CD4-positive, CD25-positive, alpha-beta regulatory T cell (primary cell): ENCODE results near the gene RTN4IP1. TPM values are rescaled to one million over a fixed set of nuclear protein-coding genes. Genes with fewer than 3 reads are reported as not detected.
A peak's percentile ranks its signal among the peaks of the same experiment; 100 is the strongest.

Source experiments
- ATAC-seq, 2 donors: fragments of 150-1000 bp; cut with Tn5 transposase; one replicate each; pipeline ENCODE4 v1.10.0; 2021; ENCODE audit warnings: low read depth in 2 of 2, moderate number of reproducible peaks in 2 of 2, moderate library complexity in 1 of 2
- DNase-seq, 3 donors: peaks; one replicate each; pipeline versions ENCODE4 v3.0.0 to v3.0.0-alpha.2; 2012 to 2022; ENCODE audit warnings: mixed read lengths in 1 of 3
- H3K27ac ChIP-seq: one replicate; pipeline ENCODE4 v1.7.0; 2013; ENCODE audit warnings: mild to moderate bottlenecking, low read length; ENCODE audit not compliant: insufficient read depth, poor library complexity, severe bottlenecking
- H3K27me3 ChIP-seq: one replicate; pipeline ENCODE4 v1.7.0; 2013; ENCODE audit warnings: low read length; ENCODE audit not compliant: control insufficient read depth, insufficient read depth
- H3K36me3 ChIP-seq: one replicate; pipeline ENCODE4 v1.7.0; 2013; ENCODE audit warnings: mild to moderate bottlenecking, low read length, moderate library complexity; ENCODE audit not compliant: control insufficient read depth, insufficient read depth
- H3K4me1 ChIP-seq: 2 replicates; pipeline ENCODE4 v1.7.0; 2013; ENCODE audit warnings: mild to moderate bottlenecking, low read length; ENCODE audit not compliant: insufficient read depth, control insufficient read depth, poor library complexity, severe bottlenecking
- H3K4me3 ChIP-seq: one replicate; pipeline ENCODE4 v1.7.0; 2013; ENCODE audit warnings: low read depth, mild to moderate bottlenecking, low read length, moderate library complexity
- H3K9me3 ChIP-seq, 2 experiments: 1 replicate in 1 of 2; 2 replicates in 1 of 2; pipeline ENCODE4 v1.7.0; 2013; ENCODE audit warnings: low read length in 2 of 2, mild to moderate bottlenecking in 1 of 2, moderate library complexity in 1 of 2; ENCODE audit not compliant: control insufficient read depth in 2 of 2
- H3K27ac Mint-ChIP-seq, 3 donors: one replicate each; pipeline ENCODE4 v1.8.0; 2020 to 2022; ENCODE audit warnings: mild to moderate bottlenecking in 3 of 3, mixed read lengths in 3 of 3, moderate library complexity in 2 of 3
- H3K27me3 Mint-ChIP-seq: one replicate; pipeline ENCODE4 v1.8.0; 2022; ENCODE audit warnings: mild to moderate bottlenecking, mixed read lengths
- H3K36me3 Mint-ChIP-seq: one replicate; pipeline ENCODE4 v1.8.0; 2020; ENCODE audit warnings: mixed read lengths
- H3K4me1 Mint-ChIP-seq, 4 donors: one replicate each; pipeline ENCODE4 v1.8.0; 2020 to 2022; ENCODE audit warnings: mixed read lengths in 4 of 4, mild to moderate bottlenecking in 1 of 4
- H3K4me3 Mint-ChIP-seq, 4 donors: one replicate each; pipeline ENCODE4 v1.8.0; 2020 to 2022; ENCODE audit warnings: mild to moderate bottlenecking in 4 of 4, mixed read lengths in 4 of 4, moderate library complexity in 3 of 4
- H3K9me3 Mint-ChIP-seq, 7 donors: one replicate each; pipeline ENCODE4 v1.8.0; 2020 to 2022; ENCODE audit warnings: mixed read lengths in 7 of 7, mild to moderate bottlenecking in 3 of 7, moderate library complexity in 2 of 7
- polyA plus RNA-seq, 4 donors: library from polyadenylated mRNA; unstranded; fragments of 300-500 nt; fragmentation: Illumina TruSeq; gene quantifications; one replicate each; pipeline ENCODE4 v1.2.3, GENCODE V29; 2021
- total RNA-seq: library from RNA; stranded (reverse); gene quantifications from one replicate; pipeline ENCODE4 v1.2.3, GENCODE V29; 2022

Gene RTN4IP1
- total and polyA plus RNA-seq, 5 donors from 2014 or later = 5.9 to 13.8 (median 10.6) TPM

DNA sequence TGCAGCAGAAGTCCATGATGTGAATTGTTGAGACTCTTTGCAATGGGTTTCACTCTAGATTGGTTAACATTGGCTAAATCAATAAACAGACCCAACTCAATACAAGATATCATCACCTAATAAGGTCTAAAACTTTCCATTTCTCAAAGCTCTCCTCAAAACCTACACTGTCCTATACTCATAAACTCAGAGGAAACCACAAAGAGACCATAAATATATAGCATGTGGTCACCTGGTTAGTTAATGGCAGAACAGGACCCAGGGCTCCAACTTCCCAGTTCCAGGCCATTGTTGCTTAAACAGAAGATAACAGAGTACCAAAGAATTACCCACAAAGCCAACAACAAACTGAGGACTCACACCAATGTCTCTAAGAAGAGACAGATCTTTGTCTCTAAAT is 12.0 kb downstream of the RTN4IP1 start:
- ATAC-seq (no peak), DNase-seq (no peak)
- Mint-ChIP-seq H3K27ac (peak overlapping the region in 2 of 3 donors; percentile 5 to 69), H3K36me3 (peaks cover 47% of the 10 kb centered on the region), H3K4me1 (peaks cover 16 to 26% (median 24%) of the 10 kb centered on the region in 4 donors), H3K9me3 (no peaks in the 10 kb centered on the region), H3K27me3 (no peaks in the 10 kb centered on the region), H3K4me3 (no peak overlapping the region)
- Histone ChIP-seq H3K4me1 (peaks cover 23% of the 10 kb centered on the region), H3K9me3 (no peaks in the 10 kb centered on the region), H3K27ac (no peak overlapping the region), H3K36me3 (peaks cover 18% of the 10 kb centered on the region), H3K27me3 (no peaks in the 10 kb centered on the region), H3K4me3 (no peak overlapping the region)

DNA sequence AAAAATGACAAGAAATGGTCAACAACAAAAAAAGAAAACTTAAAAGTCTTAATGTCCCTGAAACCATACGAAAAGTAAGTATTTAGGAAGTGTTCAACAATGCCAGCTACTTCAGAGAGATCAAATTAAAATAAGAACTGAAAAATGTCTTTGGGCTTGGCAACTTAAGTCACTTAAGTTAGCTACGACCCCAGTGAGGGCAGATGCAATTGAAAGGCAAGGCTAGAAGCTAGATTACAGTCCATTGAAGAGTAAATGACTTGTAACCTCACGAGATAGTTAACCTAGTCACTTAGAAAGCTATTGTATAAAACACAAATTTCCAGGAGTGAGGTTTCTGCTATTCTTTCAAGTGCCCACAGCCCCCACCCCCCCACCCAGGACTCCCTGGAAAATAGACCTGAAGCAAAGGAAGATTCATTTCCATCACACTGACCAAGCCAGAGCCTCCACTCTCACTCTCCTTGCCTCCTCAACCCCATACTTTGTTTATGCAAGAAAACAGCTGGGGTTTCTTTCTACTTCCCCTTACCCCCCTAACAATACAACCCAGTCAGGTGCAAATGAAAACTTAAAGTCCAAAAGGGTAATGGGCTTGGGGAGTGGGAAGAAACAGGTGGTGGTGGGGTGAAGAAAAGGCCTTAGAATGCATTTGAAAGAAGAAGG is 14.6 kb downstream of the RTN4IP1 start:
- H3K36me3 ChIP-seq = peaks cover 6% of the 10 kb centered on the region
- H3K36me3 Mint-ChIP-seq = peaks cover 44% of the 10 kb centered on the region

DNA sequence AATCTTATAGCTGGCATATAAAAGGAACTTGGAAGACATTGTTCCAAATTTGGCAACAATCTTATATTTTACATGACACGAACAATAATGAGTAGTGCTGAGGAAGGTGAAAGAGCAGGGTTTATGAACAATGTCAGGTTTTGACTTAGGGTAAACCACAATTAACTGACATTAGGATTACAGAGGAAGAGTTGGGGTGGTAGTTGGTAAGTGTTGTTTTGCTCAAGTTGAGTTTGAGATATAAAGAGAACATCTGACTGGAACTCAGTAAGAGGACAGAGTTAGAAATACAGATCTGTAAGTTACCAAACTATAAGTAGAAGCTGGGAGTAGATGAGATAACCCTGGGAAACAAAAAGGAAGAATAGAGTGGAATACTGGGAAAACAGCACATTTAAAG is 15.1 kb downstream of the RTN4IP1 start:
- H3K4me1 ChIP-seq = peaks cover 23% of the 10 kb centered on the region
- H3K9me3 Mint-ChIP-seq = no peaks in the 10 kb centered on the region
- no peaks in the 10 kb centered on the region for H3K9me3 ChIP-seq
- H3K36me3 ChIP-seq = peaks cover 6% of the 10 kb centered on the region
- no peaks in the 10 kb centered on the region for H3K27me3 ChIP-seq
- ATAC-seq (no peak), DNase-seq (peak in 1 of 3 donors; percentile 74)
- H3K4me3 Mint-ChIP-seq = peak overlapping the region in 2 of 4 donors; percentile 0 to 66
- H3K27ac Mint-ChIP-seq = peak overlapping the region; percentile 3 to 32 (median 27)
- peak overlapping the region; percentile 62 for H3K27ac ChIP-seq
- no peaks in the 10 kb centered on the region for H3K27me3 Mint-ChIP-seq
- peaks cover 42% of the 10 kb centered on the region for H3K36me3 Mint-ChIP-seq
- peaks cover 16 to 34% (median 26%) of the 10 kb centered on the region in 4 donors for H3K4me1 Mint-ChIP-seq
- peak overlapping the region; percentile 66 for H3K4me3 ChIP-seq

More for the DNA sequence above, 14.6 kb downstream of the RTN4IP1 start:
- H3K27me3 Mint-ChIP-seq = no peaks in the 10 kb centered on the region
- peak overlapping the region in 2 of 4 donors; percentile 0 to 66 for H3K4me3 Mint-ChIP-seq
- peaks cover 16 to 32% (median 25%) of the 10 kb centered on the region in 4 donors for H3K4me1 Mint-ChIP-seq
- H3K27ac Mint-ChIP-seq = peak overlapping the region; percentile 27 to 61 (median 47)
- H3K9me3 Mint-ChIP-seq = no peaks in the 10 kb centered on the region
- peak overlapping the region; percentile 66 for H3K4me3 ChIP-seq
- peak overlapping the region; percentile 62 for H3K27ac ChIP-seq
- peak in 1 of 3 donors; percentile 17 for DNase-seq
- ATAC-seq = no peak
- H3K9me3 ChIP-seq = no peaks in the 10 kb centered on the region
- H3K27me3 ChIP-seq = no peaks in the 10 kb centered on the region
- H3K4me1 ChIP-seq = peaks cover 23% of the 10 kb centered on the region

- Histone ChIP-seq H3K27ac (peak overlapping the region; percentile 62), H3K27me3 (no peaks in the 10 kb centered on the region), H3K4me1 (peaks cover 23% of the 10 kb centered on the region), H3K9me3 (no peaks in the 10 kb centered on the region), H3K4me3 (peak overlapping the region; percentile 66), H3K36me3 (peaks cover 6% of the 10 kb centered on the region)
- H3K27ac Mint-ChIP-seq = peak overlapping the region; percentile 27 to 74 (median 32)
- DNase-seq (peak in 1 of 3 donors; percentile 15), ATAC-seq (no peak)
- H3K27me3 Mint-ChIP-seq = no peaks in the 10 kb centered on the region
- H3K4me3 Mint-ChIP-seq = peak overlapping the region in 2 of 4 donors; percentile 24 to 33
- peaks cover 16 to 38% (median 28%) of the 10 kb centered on the region in 4 donors for H3K4me1 Mint-ChIP-seq
- peaks cover 36% of the 10 kb centered on the region for H3K36me3 Mint-ChIP-seq
- no peaks in the 10 kb centered on the region for H3K9me3 Mint-ChIP-seq
Observed at GRCh38 chr6:106613590-106613989, 15.7 kb downstream of the RTN4IP1 start.

GRCh38 chr6:106612671-106613416 is 16.5 kb downstream of the RTN4IP1 start:
- H3K4me3 Mint-ChIP-seq = peak overlapping the region; percentile 1 to 33 (median 16)
- H3K27ac Mint-ChIP-seq = peak overlapping the region; percentile 27 to 95 (median 65)
- peak; percentile 48 to 54 for ATAC-seq
- Histone ChIP-seq H3K27ac (peak overlapping the region; percentile 62), H3K36me3 (peaks cover 6% of the 10 kb centered on the region), H3K4me1 (peaks cover 23% of the 10 kb centered on the region), H3K4me3 (peak overlapping the region; percentile 66), H3K9me3 (no peaks in the 10 kb centered on the region), H3K27me3 (no peaks in the 10 kb centered on the region)
- H3K4me1 Mint-ChIP-seq = peaks cover 19 to 38% (median 30%) of the 10 kb centered on the region in 4 donors
- peaks cover 35% of the 10 kb centered on the region for H3K36me3 Mint-ChIP-seq
- no peaks in the 10 kb centered on the region for H3K9me3 Mint-ChIP-seq
- H3K27me3 Mint-ChIP-seq = no peaks in the 10 kb centered on the region
- peak in 2 of 3 donors; percentile 15 to 76 for DNase-seq

DNA sequence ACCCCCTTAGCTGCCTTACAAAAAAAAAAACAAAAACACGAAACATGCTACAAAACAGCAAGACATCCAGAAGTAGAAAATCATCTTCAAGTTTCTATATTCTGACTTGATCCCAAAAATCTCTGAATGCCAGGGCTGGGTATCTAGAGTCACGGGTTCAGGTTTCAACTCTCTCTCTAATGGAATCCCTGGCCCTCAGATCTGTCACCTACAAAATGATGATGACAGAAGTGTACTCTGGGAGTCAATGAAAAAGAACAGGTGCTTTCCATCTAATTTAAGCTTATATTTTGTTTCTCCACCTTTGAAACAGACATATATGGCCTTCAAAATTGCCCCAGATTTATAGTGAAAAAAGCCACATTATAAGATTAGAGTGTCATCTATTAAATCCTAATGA is 18.3 kb downstream of the RTN4IP1 start:
- Histone ChIP-seq H3K4me1 (peaks cover 18% of the 10 kb centered on the region), H3K27ac (no peak overlapping the region), H3K4me3 (no peak overlapping the region), H3K9me3 (no peaks in the 10 kb centered on the region), H3K27me3 (no peaks in the 10 kb centered on the region), H3K36me3 (no peaks in the 10 kb centered on the region)
- Mint-ChIP-seq H3K27ac (peak overlapping the region in 1 of 3 donors; percentile 24), H3K4me1 (peaks cover 22 to 48% (median 34%) of the 10 kb centered on the region in 4 donors), H3K4me3 (peak overlapping the region in 1 of 4 donors; percentile 17), H3K36me3 (peaks cover 36% of the 10 kb centered on the region), H3K27me3 (no peaks in the 10 kb centered on the region), H3K9me3 (no peaks in the 10 kb centered on the region)
- DNase-seq (no peak), ATAC-seq (no peak)

GRCh38 chr6:106609699-106610098 is 19.6 kb downstream of the RTN4IP1 start:
- H3K4me3 Mint-ChIP-seq = no peak overlapping the region
- H3K4me1 Mint-ChIP-seq = peaks cover 22 to 48% (median 33%) of the 10 kb centered on the region in 4 donors

More at GRCh38 chr6:106609699-106610098, 19.6 kb downstream of the RTN4IP1 start:
- Histone ChIP-seq H3K36me3 (no peaks in the 10 kb centered on the region), H3K9me3 (no peaks in the 10 kb centered on the region), H3K4me1 (peaks cover 18% of the 10 kb centered on the region), H3K27me3 (no peaks in the 10 kb centered on the region), H3K27ac (no peak overlapping the region), H3K4me3 (no peak overlapping the region)
- Mint-ChIP-seq H3K36me3 (peaks cover 33% of the 10 kb centered on the region), H3K27me3 (no peaks in the 10 kb centered on the region), H3K27ac (no peak overlapping the region), H3K9me3 (no peaks in the 10 kb centered on the region)
- no peak for ATAC-seq
- DNase-seq = peak in 1 of 3 donors; percentile 71
